ENCODE results near the gene OR8D2.

The OR8D2 gene

DNA sequence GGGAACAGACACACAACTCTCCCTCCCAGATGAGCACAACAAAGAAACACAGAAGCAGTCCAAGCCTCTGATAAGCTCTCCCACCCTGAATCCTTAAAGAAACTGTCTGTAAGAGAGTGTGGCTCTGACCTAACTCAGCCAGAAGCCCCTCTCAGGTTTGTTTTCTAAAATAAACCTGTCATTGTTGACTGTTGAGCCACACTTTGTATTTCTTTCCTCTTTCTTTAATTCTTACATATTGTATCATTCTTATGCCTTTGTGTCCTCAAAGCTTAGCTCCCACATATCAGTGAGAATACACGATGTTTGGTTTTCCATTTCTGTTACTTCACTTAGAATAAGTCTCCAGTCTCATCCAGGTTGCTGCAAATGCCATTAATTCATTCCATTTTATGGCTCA is 7.8 kb upstream of the OR8D2 start:
- no peak for DNase-seq (ENCODE audit: low spot score)
- Histone ChIP-seq H3K23ac (ENCODE audit: low read depth, low read length, poor library complexity) (no peak overlapping the region), H2BK5ac (ENCODE audit: low read length) (no peak overlapping the region), H2BK12ac (ENCODE audit: low read length) (no peak overlapping the region), H2BK15ac (ENCODE audit: low read length) (no peak overlapping the region), H3K79me1 (ENCODE audit: low read depth, low read length) (no peaks in the 10 kb centered on the region), H3K27me3 (ENCODE audit: control insufficient read depth in 3 of 3, insufficient read depth in 3 of 3, low read depth in 1 of 3, low read length in 3 of 3) (no peaks in the 10 kb centered on the region), H4K8ac (ENCODE audit: low read depth, low read length) (no peak overlapping the region), H2BK120ac (ENCODE audit: low read depth, low read length) (no peak overlapping the region), H4K91ac (ENCODE audit: low read depth, low read length, poor library complexity) (no peak overlapping the region), H3K14ac (ENCODE audit: low read length) (no peak overlapping the region), H3K18ac (ENCODE audit: low read length) (no peak overlapping the region), H3K9me3 (replicated peaks in 1 of 2; ENCODE audit: control insufficient read depth in 2 of 2, insufficient read depth in 1 of 2, low read depth in 1 of 2, low read length in 2 of 2) (no peaks in the 10 kb centered on the region), H2AFZ (ENCODE audit: low read length) (no peak overlapping the region), H3K4ac (ENCODE audit: low read length) (no peak overlapping the region), H3K9ac (ENCODE audit: low read depth, low read length, poor library complexity) (no peak overlapping the region), H2AK5ac (ENCODE audit: low read depth, low read length) (no peak overlapping the region), H3K4me2 (ENCODE audit: insufficient read depth, low read length, poor library complexity, severe bottlenecking) (no peak overlapping the region), H3K4me1 (ENCODE audit: control insufficient read depth in 2 of 2, insufficient read depth in 1 of 2, low read depth in 1 of 2, low read length in 2 of 2) (no peaks in the 10 kb centered on the region), H3K4me3 (ENCODE audit: low read length in 2 of 2) (no peak overlapping the region), H3K27ac (replicated peaks; ENCODE audit: low read length) (no peak overlapping the region), H3K36me3 (replicated peaks in 1 of 2; ENCODE audit: control insufficient read depth in 2 of 2, insufficient read depth in 2 of 2, low read length in 2 of 2) (no peaks in the 10 kb centered on the region)
- WGBS, 2 donors (ENCODE audit: extremely low coverage in 2 of 2, insufficient read length in 2 of 2, insufficient replicate concordance in 1 of 2), result no CpG with 5 or more reads among the region's 1 CpG

- no peak overlapping the region for H3K27ac ChIP-seq (replicated peaks; ENCODE audit: low read length)
- no peak overlapping the region for H2BK5ac ChIP-seq (ENCODE audit: low read length)
- H2BK120ac ChIP-seq (ENCODE audit: low read depth, low read length), result no peak overlapping the region
- no peaks in the 10 kb centered on the region for H3K27me3 ChIP-seq (ENCODE audit: control insufficient read depth in 3 of 3, insufficient read depth in 3 of 3, low read depth in 1 of 3, low read length in 3 of 3)
- no peaks in the 10 kb centered on the region for H3K36me3 ChIP-seq (replicated peaks in 1 of 2; ENCODE audit: control insufficient read depth in 2 of 2, insufficient read depth in 2 of 2, low read length in 2 of 2)
- H3K4me1 ChIP-seq (ENCODE audit: control insufficient read depth in 2 of 2, insufficient read depth in 1 of 2, low read depth in 1 of 2, low read length in 2 of 2), result no peaks in the 10 kb centered on the region
- no CpG with 5 or more reads among the region's 1 CpG for WGBS, 2 donors (ENCODE audit: extremely low coverage in 2 of 2, insufficient read length in 2 of 2, insufficient replicate concordance in 1 of 2)
- H2AFZ ChIP-seq (ENCODE audit: low read length), result no peak overlapping the region
- no peak overlapping the region for H4K91ac ChIP-seq (ENCODE audit: low read depth, low read length, poor library complexity)
- H3K4ac ChIP-seq (ENCODE audit: low read length), result no peak overlapping the region
- H3K14ac ChIP-seq (ENCODE audit: low read length), result no peak overlapping the region
- no peak overlapping the region for H2BK15ac ChIP-seq (ENCODE audit: low read length)
- H3K4me3 ChIP-seq (ENCODE audit: low read length in 2 of 2), result no peak overlapping the region
- no peak overlapping the region for H3K9ac ChIP-seq (ENCODE audit: low read depth, low read length, poor library complexity)
- no peak overlapping the region for H3K18ac ChIP-seq (ENCODE audit: low read length)
- H3K4me2 ChIP-seq (ENCODE audit: insufficient read depth, low read length, poor library complexity, severe bottlenecking), result no peak overlapping the region
- no peak overlapping the region for H2BK12ac ChIP-seq (ENCODE audit: low read length)
- H2AK5ac ChIP-seq (ENCODE audit: low read depth, low read length), result no peak overlapping the region
- H3K9me3 ChIP-seq (replicated peaks in 1 of 2; ENCODE audit: control insufficient read depth in 2 of 2, insufficient read depth in 1 of 2, low read depth in 1 of 2, low read length in 2 of 2), result no peaks in the 10 kb centered on the region
- H3K23ac ChIP-seq (ENCODE audit: low read depth, low read length, poor library complexity), result no peak overlapping the region
- H3K79me1 ChIP-seq (ENCODE audit: low read depth, low read length), result no peaks in the 10 kb centered on the region
- no peak overlapping the region for H4K8ac ChIP-seq (ENCODE audit: low read depth, low read length)
- no peak for DNase-seq (ENCODE audit: low spot score)
Measured at GRCh38 chr11:124322356-124322755, 2.4 kb upstream of the OR8D2 start.

- no peak overlapping the region for H3K4me3 ChIP-seq (ENCODE audit: low read length in 2 of 2)
- H4K91ac ChIP-seq (ENCODE audit: low read depth, low read length, poor library complexity), result no peak overlapping the region
- H3K4ac ChIP-seq (ENCODE audit: low read length), result no peak overlapping the region
- no peaks in the 10 kb centered on the region for H3K4me1 ChIP-seq (ENCODE audit: control insufficient read depth in 2 of 2, insufficient read depth in 1 of 2, low read depth in 1 of 2, low read length in 2 of 2)
- no peak overlapping the region for H3K27ac ChIP-seq (replicated peaks; ENCODE audit: low read length)
- H3K18ac ChIP-seq (ENCODE audit: low read length), result no peak overlapping the region
- H3K9me3 ChIP-seq (replicated peaks in 1 of 2; ENCODE audit: control insufficient read depth in 2 of 2, insufficient read depth in 1 of 2, low read depth in 1 of 2, low read length in 2 of 2), result no peaks in the 10 kb centered on the region
- H4K8ac ChIP-seq (ENCODE audit: low read depth, low read length), result no peak overlapping the region
- no peak overlapping the region for H2BK5ac ChIP-seq (ENCODE audit: low read length)
- H3K23ac ChIP-seq (ENCODE audit: low read depth, low read length, poor library complexity), result no peak overlapping the region
- H2BK120ac ChIP-seq (ENCODE audit: low read depth, low read length), result no peak overlapping the region
- H3K14ac ChIP-seq (ENCODE audit: low read length), result no peak overlapping the region
- H3K4me2 ChIP-seq (ENCODE audit: insufficient read depth, low read length, poor library complexity, severe bottlenecking), result no peak overlapping the region
- H2AK5ac ChIP-seq (ENCODE audit: low read depth, low read length), result no peak overlapping the region
- H2BK15ac ChIP-seq (ENCODE audit: low read length), result no peak overlapping the region
- DNase-seq (ENCODE audit: low spot score), result no peak
- no peak overlapping the region for H2AFZ ChIP-seq (ENCODE audit: low read length)
- no peak overlapping the region for H3K9ac ChIP-seq (ENCODE audit: low read depth, low read length, poor library complexity)
- no CpG with 5 or more reads among the region's 3 CpGs for WGBS, 2 donors (ENCODE audit: extremely low coverage in 2 of 2, insufficient read length in 2 of 2, insufficient replicate concordance in 1 of 2)
- H3K27me3 ChIP-seq (ENCODE audit: control insufficient read depth in 3 of 3, insufficient read depth in 3 of 3, low read depth in 1 of 3, low read length in 3 of 3), result no peaks in the 10 kb centered on the region
- H2BK12ac ChIP-seq (ENCODE audit: low read length), result no peak overlapping the region
- H3K79me1 ChIP-seq (ENCODE audit: low read depth, low read length), result no peaks in the 10 kb centered on the region
- no peaks in the 10 kb centered on the region for H3K36me3 ChIP-seq (replicated peaks in 1 of 2; ENCODE audit: control insufficient read depth in 2 of 2, insufficient read depth in 2 of 2, low read length in 2 of 2)
Measured at GRCh38 chr11:124315052-124315451, 4.9 kb downstream of the OR8D2 start.

DNA sequence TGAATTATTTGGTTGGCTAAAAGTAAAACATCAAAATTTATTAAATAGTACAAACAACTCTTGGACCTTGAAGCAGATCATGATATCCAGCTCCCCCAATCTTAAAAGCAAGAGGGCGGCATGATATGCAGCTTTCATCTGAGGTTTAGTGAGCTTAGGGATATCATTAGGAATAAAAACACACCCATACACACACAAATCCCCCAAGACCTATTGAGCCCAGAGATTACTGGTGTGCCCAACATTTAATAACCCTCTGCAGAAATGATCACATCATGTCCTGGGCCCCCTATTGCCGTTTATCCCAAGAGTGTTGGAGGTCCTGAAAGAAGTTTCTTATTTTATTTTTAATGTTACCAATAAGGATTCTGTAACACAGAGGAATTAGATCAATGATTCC is 6.1 kb downstream of the OR8D2 start, which contains the start of gene OR8D1:
Gene OR8D1 (minus strand): TSS at position 101 of the 400 bp plus-strand sequence. CDS start 3,183 bp downstream, outside the sequence.
- Histone ChIP-seq H3K4me1 (ENCODE audit: control insufficient read depth in 2 of 2, insufficient read depth in 1 of 2, low read depth in 1 of 2, low read length in 2 of 2) (no peaks in the 10 kb centered on the region), H3K4me2 (ENCODE audit: insufficient read depth, low read length, poor library complexity, severe bottlenecking) (no peak within 1 kb of the TSS), H2AK5ac (ENCODE audit: low read depth, low read length) (no peak within 1 kb of the TSS), H3K36me3 (replicated peaks in 1 of 2; ENCODE audit: control insufficient read depth in 2 of 2, insufficient read depth in 2 of 2, low read length in 2 of 2) (no peaks in the 10 kb centered on the region), H3K4me3 (ENCODE audit: low read length in 2 of 2) (no peak within 1 kb of the TSS), H3K9ac (ENCODE audit: low read depth, low read length, poor library complexity) (no peak within 1 kb of the TSS), H2AFZ (ENCODE audit: low read length) (no peak within 1 kb of the TSS), H3K4ac (ENCODE audit: low read length) (no peak within 1 kb of the TSS), H2BK5ac (ENCODE audit: low read length) (no peak within 1 kb of the TSS), H3K9me3 (replicated peaks in 1 of 2; ENCODE audit: control insufficient read depth in 2 of 2, insufficient read depth in 1 of 2, low read depth in 1 of 2, low read length in 2 of 2) (no peaks in the 10 kb centered on the region), H4K8ac (ENCODE audit: low read depth, low read length) (no peak within 1 kb of the TSS), H3K79me1 (ENCODE audit: low read depth, low read length) (no peaks in the 10 kb centered on the region), H2BK12ac (ENCODE audit: low read length) (no peak within 1 kb of the TSS), H4K91ac (ENCODE audit: low read depth, low read length, poor library complexity) (no peak within 1 kb of the TSS), H3K23ac (ENCODE audit: low read depth, low read length, poor library complexity) (no peak within 1 kb of the TSS), H2BK15ac (ENCODE audit: low read length) (no peak within 1 kb of the TSS), H3K18ac (ENCODE audit: low read length) (no peak within 1 kb of the TSS), H3K27ac (replicated peaks; ENCODE audit: low read length) (no peak within 1 kb of the TSS), H2BK120ac (ENCODE audit: low read depth, low read length) (no peak within 1 kb of the TSS), H3K14ac (ENCODE audit: low read length) (no peak within 1 kb of the TSS), H3K27me3 (ENCODE audit: control insufficient read depth in 3 of 3, insufficient read depth in 3 of 3, low read depth in 1 of 3, low read length in 3 of 3) (no peaks in the 10 kb centered on the region)
- WGBS, 2 donors (ENCODE audit: extremely low coverage in 2 of 2, insufficient read length in 2 of 2, insufficient replicate concordance in 1 of 2), result no CpG with 5 or more reads among the region's 2 CpGs
- DNase-seq (ENCODE audit: low spot score), result no peak

Measured in neuronal stem cell (in vitro differentiated cells).